ENCODE results near the gene RPL13A.

RPL13A gene

GRCh38 chr19:49507803-49508494 is 20.5 kb downstream of the RPL13A start:
- DNase-seq (ENCODE audit: low spot score), result no peak

- DNase-seq (ENCODE audit: low spot score), result no peak
Observed at GRCh38 chr19:49512970-49513745, 25.8 kb downstream of the RPL13A start.

- DNase-seq (ENCODE audit: low spot score), result no peak
Observed at GRCh38 chr19:49513746-49514118, 26.3 kb downstream of the RPL13A start.

- DNase-seq (ENCODE audit: low spot score), result no peak
Observed at GRCh38 chr19:49514151-49514550, 26.7 kb downstream of the RPL13A start.

- peak; percentile 74 for DNase-seq (ENCODE audit: low spot score)
Observed at GRCh38 chr19:49515767-49516166, 28.4 kb downstream of the RPL13A start.

- DNase-seq (ENCODE audit: low spot score), result no peak
Observed at GRCh38 chr19:49518033-49518432, 30.6 kb downstream of the RPL13A start.

GRCh38 chr19:49520705-49521319 is 33.4 kb downstream of the RPL13A start:
- DNase-seq (ENCODE audit: low spot score), result peak; percentile 63

- no peak for DNase-seq (ENCODE audit: low spot score)
Observed at GRCh38 chr19:49524812-49525455, 37.5 kb downstream of the RPL13A start.

GRCh38 chr19:49528211-49528771 is 40.9 kb downstream of the RPL13A start:
- no peak for DNase-seq (ENCODE audit: low spot score)

- no peak for DNase-seq (ENCODE audit: low spot score)
Observed at GRCh38 chr19:49530708-49531107, 43.3 kb downstream of the RPL13A start.

- DNase-seq (ENCODE audit: low spot score), result peak; percentile 72
Observed at GRCh38 chr19:49533551-49534488, 46.4 kb downstream of the RPL13A start.

- DNase-seq (ENCODE audit: low spot score), result no peak
Observed at GRCh38 chr19:49534632-49535385, 47.4 kb downstream of the RPL13A start.

GRCh38 chr19:49536921-49537462 is 49.6 kb downstream of the RPL13A start:
- DNase-seq (ENCODE audit: low spot score), result no peak

GRCh38 chr19:49538643-49539042 is 51.2 kb downstream of the RPL13A start:
- DNase-seq (ENCODE audit: low spot score), result no peak

GRCh38 chr19:49539192-49539952 is 52.0 kb downstream of the RPL13A start:
- no peak for DNase-seq (ENCODE audit: low spot score)

Measured in Ammon's horn (tissue), 1 donor.